ENCODE data around the gene PLA2G1B. TPM values are rescaled to one million over a fixed set of nuclear protein-coding genes. Genes with fewer than 3 reads are reported as not detected.

Gene PLA2G1B
- total and polyA plus RNA-seq, 9 of the 15 experiments (the other 6 are each of a cell fraction or from before 2014, with no cell fraction given): 1.4 TPM; not detected in 8

DNA sequence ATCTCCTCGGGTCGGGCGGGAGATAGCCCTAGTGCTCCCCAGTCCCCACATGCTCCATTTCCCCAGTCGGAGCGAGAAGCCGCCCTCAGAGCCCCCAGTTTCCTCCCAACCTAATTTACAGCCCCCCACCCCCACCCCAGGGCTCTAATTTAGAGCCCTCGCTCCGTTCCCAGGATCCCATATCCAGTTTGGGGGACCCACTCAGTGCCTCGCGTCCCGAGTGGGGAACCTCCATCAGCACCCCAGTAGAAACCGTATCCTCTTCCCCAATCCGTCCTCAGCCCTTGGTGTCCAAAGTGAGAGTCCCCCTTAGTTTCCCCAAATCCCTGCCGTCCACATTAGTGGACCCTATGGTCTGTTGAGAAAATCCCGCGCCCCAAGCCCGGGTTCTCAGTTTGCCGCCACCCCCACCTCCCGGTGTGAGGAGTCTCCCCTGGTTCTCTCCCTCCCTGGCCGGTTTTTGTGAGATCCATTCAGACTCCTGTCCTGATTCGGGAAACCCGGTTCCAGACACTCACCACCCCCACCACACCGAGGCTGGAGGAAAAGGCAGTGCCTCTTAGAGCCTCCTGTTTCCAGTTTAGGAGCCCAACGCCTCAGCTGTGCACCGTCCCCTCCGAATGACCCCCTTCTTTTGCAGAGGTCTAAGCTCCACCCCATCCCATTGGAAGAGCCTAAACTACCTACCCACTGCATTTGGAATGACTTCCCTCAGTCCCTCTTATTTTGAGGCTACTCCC lies 42.2 kb upstream of the PLA2G1B start:
- Histone ChIP-seq H3K27me3 (ENCODE audit: control insufficient read depth in 2 of 2, insufficient read depth in 2 of 2, low read length in 2 of 2) (peaks cover 33 to 57% of the 10 kb centered on the region in 2 experiments), H2AFZ (ENCODE audit: low read depth, low read length) (no peak overlapping the region), H3K27ac (ENCODE audit: extremely low read depth, low read depth, low read length) (no peak overlapping the region), H3K9me1 (ENCODE audit: control insufficient read depth, insufficient read depth, low read length) (peaks cover 6% of the 10 kb centered on the region), H3K4me3 (no peak overlapping the region), H3K36me3 (ENCODE audit: control insufficient read depth, insufficient read depth, low read length) (no peaks in the 10 kb centered on the region), H3K79me2 (ENCODE audit: control insufficient read depth, insufficient read depth, low read length) (no peaks in the 10 kb centered on the region), H4K20me1 (replicated peaks; ENCODE audit: control insufficient read depth, insufficient read depth, low read length) (peaks cover 21% of the 10 kb centered on the region), H3K4me1 (replicated peaks in 1 of 2; ENCODE audit: control insufficient read depth in 2 of 2, insufficient read depth in 2 of 2, low read length in 2 of 2) (peaks cover 0 to 19% of the 10 kb centered on the region in 2 experiments; a peak in 2 of 5 replicates), H3K9me3 (replicated peaks; ENCODE audit: control insufficient read depth, insufficient read depth, low read depth, low read length) (no peaks in the 10 kb centered on the region), H3K9ac (ENCODE audit: insufficient read depth in 1 of 2, low read depth in 2 of 2, low read length in 2 of 2) (no peak overlapping the region), H3K4me2 (ENCODE audit: insufficient read depth, low read length) (no peak overlapping the region)
- DNase-seq (ENCODE audit: extremely low read depth in 1 of 4, low spot score in 3 of 4): no peak
- ChIA-PET CTCF (ENCODE audit: low intra/inter-chr PET ratio) (no interaction called here), POLR2A (no interaction called here)
- no TSS peak for BruUV-seq (replicated peaks)
- WGBS (ENCODE audit: insufficient coverage, low coverage, missing lambda C conversion rate): 10% methylated on average over 23 of the region's 26 CpGs
- intact Hi-C loops (cut with micrococcal nuclease) (no loop called here), in situ Hi-C loops (cut with MboI) (no loop called here)
- ATAC-seq: no peak
- no peak for FAIRE-seq
- TF ChIP-seq CXXC5 (CRISPR knock-in tag; IDR thresholded peaks at IDR 0.05) (no peak), MED1 (CRISPR knock-in tag; IDR thresholded peaks at IDR 0.05; ENCODE audit: borderline replicate concordance) (no peak), POLR2AphosphoS5 (IDR thresholded peaks at IDR 0.05; ENCODE audit: control insufficient read depth, insufficient read depth, low read depth, low read length) (no peak), ARID2 (IDR thresholded peaks at IDR 0.05) (no peak), ZNF79 (CRISPR knock-in tag; IDR thresholded peaks at IDR 0.05; ENCODE audit: low read depth) (no peak), RBM14 (IDR thresholded peaks at IDR 0.05; ENCODE audit: borderline replicate concordance, insufficient read depth, low read depth, low read length) (no peak), SRSF7 (optimal IDR thresholded peaks at IDR 0.05; ENCODE audit: low read depth, low read length) (no peak), ZNF551 (CRISPR knock-in tag; IDR thresholded peaks at IDR 0.05) (no peak), TGIF2 (CRISPR knock-in tag; IDR thresholded peaks at IDR 0.05) (no peak), NR2C1 (IDR thresholded peaks at IDR 0.05) (no peak), NR2C1 (tag; IDR thresholded peaks at IDR 0.05) (no peak)
- TF ChIP-seq, protein P1, sequence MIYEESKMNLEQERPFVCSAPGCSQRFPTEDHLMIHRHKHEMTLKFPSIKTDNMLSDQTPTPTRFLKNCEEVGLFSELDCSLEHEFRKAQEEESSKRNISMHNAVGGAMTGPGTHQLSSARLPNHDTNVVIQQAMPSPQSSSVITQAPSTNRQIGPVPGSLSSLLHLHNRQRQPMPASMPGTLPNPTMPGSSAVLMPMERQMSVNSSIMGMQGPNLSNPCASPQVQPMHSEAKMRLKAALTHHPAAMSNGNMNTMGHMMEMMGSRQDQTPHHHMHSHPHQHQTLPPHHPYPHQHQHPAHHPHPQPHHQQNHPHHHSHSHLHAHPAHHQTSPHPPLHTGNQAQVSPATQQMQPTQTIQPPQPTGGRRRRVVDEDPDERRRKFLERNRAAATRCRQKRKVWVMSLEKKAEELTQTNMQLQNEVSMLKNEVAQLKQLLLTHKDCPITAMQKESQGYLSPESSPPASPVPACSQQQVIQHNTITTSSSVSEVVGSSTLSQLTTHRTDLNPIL (CRISPR knock-in tag; IDR thresholded peaks at IDR 0.05): no peak
- TF ChIP-seq, protein P2, sequence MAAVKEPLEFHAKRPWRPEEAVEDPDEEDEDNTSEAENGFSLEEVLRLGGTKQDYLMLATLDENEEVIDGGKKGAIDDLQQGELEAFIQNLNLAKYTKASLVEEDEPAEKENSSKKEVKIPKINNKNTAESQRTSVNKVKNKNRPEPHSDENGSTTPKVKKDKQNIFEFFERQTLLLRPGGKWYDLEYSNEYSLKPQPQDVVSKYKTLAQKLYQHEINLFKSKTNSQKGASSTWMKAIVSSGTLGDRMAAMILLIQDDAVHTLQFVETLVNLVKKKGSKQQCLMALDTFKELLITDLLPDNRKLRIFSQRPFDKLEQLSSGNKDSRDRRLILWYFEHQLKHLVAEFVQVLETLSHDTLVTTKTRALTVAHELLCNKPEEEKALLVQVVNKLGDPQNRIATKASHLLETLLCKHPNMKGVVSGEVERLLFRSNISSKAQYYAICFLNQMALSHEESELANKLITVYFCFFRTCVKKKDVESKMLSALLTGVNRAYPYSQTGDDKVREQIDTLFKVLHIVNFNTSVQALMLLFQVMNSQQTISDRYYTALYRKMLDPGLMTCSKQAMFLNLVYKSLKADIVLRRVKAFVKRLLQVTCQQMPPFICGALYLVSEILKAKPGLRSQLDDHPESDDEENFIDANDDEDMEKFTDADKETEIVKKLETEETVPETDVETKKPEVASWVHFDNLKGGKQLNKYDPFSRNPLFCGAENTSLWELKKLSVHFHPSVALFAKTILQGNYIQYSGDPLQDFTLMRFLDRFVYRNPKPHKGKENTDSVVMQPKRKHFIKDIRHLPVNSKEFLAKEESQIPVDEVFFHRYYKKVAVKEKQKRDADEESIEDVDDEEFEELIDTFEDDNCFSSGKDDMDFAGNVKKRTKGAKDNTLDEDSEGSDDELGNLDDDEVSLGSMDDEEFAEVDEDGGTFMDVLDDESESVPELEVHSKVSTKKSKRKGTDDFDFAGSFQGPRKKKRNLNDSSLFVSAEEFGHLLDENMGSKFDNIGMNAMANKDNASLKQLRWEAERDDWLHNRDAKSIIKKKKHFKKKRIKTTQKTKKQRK (IDR thresholded peaks at IDR 0.05; ENCODE audit: borderline replicate concordance, low read depth, low read length): no peak
- TF ChIP-seq, protein P3, sequence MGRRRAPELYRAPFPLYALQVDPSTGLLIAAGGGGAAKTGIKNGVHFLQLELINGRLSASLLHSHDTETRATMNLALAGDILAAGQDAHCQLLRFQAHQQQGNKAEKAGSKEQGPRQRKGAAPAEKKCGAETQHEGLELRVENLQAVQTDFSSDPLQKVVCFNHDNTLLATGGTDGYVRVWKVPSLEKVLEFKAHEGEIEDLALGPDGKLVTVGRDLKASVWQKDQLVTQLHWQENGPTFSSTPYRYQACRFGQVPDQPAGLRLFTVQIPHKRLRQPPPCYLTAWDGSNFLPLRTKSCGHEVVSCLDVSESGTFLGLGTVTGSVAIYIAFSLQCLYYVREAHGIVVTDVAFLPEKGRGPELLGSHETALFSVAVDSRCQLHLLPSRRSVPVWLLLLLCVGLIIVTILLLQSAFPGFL (CRISPR knock-in tag; IDR thresholded peaks at IDR 0.05): no peak

Data from K562 (cell line).